Measurements from ENCODE around the gene CLHC1.

GRCh38 chr2:55223958-55224760, 7.9 kb downstream of the CLHC1 start:
- TF ChIP-seq, protein P1, sequence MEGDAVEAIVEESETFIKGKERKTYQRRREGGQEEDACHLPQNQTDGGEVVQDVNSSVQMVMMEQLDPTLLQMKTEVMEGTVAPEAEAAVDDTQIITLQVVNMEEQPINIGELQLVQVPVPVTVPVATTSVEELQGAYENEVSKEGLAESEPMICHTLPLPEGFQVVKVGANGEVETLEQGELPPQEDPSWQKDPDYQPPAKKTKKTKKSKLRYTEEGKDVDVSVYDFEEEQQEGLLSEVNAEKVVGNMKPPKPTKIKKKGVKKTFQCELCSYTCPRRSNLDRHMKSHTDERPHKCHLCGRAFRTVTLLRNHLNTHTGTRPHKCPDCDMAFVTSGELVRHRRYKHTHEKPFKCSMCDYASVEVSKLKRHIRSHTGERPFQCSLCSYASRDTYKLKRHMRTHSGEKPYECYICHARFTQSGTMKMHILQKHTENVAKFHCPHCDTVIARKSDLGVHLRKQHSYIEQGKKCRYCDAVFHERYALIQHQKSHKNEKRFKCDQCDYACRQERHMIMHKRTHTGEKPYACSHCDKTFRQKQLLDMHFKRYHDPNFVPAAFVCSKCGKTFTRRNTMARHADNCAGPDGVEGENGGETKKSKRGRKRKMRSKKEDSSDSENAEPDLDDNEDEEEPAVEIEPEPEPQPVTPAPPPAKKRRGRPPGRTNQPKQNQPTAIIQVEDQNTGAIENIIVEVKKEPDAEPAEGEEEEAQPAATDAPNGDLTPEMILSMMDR (IDR thresholded peaks at IDR 0.05; ENCODE audit: borderline replicate concordance, extremely low read depth, low read length, poor library complexity, severe bottlenecking): no peak
- TF ChIP-seq EZH2 (IDR thresholded peaks at IDR 0.05; ENCODE audit: borderline replicate concordance, low read depth, low read length, severe bottlenecking): no peak

All from DND-41 (cell line).